Stimulated activated CD4-positive, alpha-beta T cell treated with anti-CD3 and anti-CD28 coated beads, Interleukin-15, amount 100 ng/mL, for 1 hour (primary cell): ENCODE data around the gene ELFN1.
"Not testable (repeated sequence)": the region's sequence is repeated elsewhere in the genome, so short reads cannot be mapped to it uniquely, and the experiment has no call there.

ENCODE experiments used
- DNase-seq, 2 donors: peaks; one replicate each; pipeline ENCODE4 v3.0.0-alpha.2; 2020; ENCODE audit warnings: low read depth in 1 of 2, low spot score in 1 of 2

Gene ELFN1

DNA sequence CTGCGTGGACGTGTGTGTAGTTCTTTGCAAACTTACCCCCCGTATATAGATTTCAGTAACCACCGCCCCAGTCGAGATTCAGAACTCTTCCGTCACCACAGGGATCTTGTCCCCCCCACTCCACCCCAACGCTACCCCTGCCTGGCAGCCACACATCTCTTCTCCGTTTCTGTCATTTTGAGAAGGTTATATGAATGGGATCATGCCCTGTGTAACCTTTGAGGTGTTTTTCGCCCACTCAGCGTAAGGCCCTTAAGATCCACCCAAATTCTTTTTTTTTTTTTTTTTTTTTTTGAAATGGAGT, 83.4 kb downstream of the ELFN1 start:
- DNase-seq, result no peak

DNA sequence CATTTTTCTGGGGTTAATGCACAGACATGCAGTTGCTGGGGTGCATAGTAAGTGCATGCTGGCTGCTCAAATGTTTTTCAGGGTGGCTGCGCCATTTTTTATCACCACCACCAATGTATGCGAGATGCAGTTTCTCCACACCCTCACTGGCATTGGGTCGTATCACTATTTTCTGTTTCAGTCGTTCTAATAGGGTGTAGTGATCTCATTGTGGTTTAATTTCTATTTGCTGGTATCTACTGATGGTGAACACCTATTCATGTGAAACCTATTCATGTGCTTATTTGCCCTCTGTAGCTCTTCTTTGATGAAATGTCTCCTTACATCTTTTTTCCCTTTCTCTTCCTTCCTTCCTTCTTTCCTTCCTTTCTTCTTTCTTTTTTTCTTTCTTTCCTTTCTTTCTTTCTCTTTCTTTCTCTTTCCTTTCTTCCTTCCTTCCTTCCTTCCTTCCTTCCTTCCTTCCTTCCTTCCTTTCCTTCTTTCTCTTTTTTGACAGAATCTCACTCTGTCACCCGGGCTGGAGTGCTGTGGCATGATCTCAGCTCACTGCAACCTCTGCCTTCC, 84.3 kb downstream of the ELFN1 start:
- DNase-seq, result no peak

DNA sequence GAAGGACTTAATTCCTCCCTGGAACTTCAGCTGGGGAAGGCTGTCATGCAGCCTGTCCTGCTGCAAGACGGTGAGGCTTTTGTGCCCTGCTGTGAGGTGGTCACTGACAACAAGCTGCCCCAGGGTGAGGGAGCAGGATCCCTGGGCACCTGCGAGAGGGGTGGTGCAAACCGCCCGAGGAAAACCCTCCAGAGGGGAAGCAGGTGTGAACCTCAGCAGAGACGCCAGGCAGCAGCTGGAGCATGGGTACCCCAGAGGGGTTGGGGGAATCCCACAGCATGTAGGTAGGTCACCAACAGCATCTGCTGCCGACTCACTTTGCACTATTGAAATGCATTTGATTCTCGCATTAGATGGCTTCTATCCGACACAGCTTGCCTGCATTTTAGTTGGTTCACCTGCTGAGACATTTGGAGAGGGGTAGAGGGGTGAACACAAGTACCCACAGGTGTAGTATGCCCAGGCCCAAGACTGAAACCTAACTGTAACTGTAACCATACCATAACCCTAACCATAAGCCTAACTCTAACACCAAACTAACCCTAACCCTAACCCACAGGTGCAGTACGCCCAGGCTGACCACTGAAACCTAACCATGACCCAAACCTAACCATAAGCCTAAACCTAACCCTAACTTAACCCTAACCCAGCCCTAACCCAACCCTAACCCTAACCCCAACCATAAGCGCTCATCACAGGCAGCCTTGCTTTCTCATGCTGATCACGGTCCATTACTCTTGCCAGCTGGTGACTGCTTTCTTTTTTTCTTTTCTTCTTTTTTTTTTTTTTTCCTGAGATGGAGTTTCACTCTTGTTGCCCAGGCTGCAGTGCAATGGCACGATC, 85.9 kb downstream of the ELFN1 start:
- no peak for DNase-seq

DNA sequence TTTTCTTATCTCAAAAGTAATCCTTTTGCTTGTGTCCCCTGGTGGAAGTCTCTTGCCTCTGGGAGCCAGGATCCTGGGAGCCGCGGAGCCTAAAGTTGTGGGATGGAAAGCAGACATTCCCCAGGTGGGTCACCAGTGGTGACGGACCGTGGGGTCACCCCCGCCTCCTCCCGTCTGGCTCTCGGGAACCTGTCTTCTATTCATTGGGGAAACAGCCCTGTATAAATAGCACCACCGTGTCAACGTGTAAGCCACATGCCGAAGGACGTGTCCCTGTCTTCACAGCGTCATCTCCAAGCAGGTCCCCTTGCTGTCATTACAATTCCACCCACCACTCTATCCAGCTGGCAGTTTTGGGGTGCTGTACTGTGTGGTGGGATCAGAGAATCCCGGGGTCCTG, 87.5 kb downstream of the ELFN1 start:
- DNase-seq, result no peak

DNA sequence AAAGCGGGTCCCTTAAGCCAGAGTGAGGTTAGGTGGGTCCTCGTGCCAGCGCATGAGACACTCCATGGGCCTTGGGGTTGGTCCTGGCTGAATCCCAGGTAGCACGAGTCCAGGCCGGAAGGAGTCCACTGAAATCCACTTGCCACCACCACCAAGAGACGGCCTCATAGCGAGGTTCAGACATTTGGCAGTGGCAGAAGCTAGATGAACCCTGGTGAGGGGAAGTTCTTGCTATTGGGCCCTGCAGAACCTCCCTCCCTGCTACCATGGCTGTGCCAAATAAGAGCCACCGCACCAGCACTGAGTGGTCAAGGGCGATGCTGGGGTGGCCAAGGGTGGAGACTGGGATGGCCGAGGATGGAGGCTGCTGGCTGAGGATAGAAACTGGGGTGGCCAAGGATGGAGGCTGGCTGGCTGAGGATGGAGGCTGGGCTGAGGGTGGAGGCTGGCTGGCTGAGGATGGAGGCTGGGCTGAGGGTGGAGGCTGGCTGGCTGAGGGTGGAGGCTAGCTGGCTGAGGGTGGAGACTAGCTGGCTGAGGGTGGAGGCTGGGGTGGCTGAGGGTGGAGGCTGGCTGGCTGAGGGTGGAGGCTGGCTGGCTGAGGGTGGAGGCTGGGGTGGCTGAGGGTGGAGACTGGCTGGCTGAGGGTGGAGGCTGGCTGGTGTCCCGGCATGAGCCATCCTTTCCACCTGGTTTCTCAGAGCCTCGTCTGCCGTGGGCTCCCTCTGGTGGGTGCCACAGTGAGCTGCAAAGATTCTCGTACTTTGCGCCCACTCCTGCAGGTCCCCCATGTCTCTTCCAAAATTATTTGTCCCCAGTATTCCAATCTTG, 88.2 kb downstream of the ELFN1 start:
- DNase-seq, result no peak

DNA sequence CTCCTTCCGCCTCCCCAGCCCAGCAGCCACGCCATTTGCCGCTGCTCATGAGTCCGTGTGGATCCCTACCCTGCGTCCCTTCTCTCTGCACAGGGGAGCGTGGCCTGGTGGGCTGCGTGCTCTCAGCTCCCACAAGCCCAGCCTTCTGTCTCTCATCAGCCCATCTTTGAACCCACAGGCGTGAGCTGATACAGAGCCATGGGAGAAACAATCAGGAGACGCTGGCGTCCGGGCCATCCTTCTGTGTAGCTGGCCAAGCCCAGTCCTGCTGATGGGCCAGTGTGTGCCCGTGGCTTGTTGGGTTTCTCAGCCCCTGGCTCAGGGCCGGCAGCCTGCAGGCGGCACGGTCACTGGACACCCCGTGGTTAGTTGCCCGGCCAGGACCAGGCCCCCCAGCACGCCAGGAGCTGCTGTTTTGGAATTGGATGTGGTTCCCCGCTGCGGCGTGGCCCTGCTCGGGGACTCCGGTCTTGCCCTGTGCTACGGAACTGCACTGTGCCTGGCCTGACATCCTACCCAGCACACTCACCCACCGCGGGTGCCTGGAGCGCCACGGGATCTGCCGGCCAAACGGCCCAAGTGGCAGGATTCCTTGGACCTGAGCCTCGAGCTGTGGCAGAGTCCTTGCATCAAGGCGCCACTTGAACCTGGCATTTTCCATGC, 88.9 kb downstream of the ELFN1 start:
- no peak for DNase-seq

DNA sequence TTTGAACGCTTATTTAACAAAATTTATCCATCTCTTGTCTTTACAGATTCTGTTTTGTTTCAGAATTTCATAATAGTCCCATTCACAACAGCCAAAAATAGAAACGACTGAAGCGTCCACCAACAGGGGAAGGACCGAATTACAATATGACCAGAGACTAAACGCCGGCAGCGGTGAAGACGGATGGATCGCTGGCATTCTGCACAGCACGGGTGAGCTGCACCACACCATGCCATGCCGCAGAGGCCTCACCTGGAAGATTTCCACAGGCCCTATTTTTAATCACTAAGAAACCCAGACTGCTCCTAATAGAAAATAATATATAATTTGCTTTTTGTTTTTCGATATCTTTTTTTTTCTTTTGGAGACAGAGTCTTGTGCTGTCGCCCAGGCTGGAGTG, 91.0 kb downstream of the ELFN1 start:
- DNase-seq, result no peak

DNA sequence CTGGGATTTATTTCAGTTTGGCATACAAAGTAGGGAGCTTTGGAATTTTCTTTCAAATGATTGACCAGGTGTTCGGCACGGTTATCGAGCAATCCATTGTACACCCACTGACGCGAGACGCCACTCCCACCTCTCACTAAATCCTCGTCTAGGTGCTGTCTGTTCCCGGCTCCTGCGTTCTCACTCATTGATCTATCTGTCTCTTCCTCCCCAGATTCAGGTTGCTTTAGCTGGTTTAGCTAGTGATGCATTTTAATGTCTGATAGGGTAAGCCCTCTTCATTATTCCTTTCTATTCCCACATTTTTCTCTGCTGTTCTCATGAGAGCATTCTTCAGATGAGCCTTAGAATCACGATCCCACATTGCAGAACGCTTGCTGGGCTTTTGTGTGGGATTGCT, 91.7 kb downstream of the ELFN1 start:
- DNase-seq, result no peak

DNA sequence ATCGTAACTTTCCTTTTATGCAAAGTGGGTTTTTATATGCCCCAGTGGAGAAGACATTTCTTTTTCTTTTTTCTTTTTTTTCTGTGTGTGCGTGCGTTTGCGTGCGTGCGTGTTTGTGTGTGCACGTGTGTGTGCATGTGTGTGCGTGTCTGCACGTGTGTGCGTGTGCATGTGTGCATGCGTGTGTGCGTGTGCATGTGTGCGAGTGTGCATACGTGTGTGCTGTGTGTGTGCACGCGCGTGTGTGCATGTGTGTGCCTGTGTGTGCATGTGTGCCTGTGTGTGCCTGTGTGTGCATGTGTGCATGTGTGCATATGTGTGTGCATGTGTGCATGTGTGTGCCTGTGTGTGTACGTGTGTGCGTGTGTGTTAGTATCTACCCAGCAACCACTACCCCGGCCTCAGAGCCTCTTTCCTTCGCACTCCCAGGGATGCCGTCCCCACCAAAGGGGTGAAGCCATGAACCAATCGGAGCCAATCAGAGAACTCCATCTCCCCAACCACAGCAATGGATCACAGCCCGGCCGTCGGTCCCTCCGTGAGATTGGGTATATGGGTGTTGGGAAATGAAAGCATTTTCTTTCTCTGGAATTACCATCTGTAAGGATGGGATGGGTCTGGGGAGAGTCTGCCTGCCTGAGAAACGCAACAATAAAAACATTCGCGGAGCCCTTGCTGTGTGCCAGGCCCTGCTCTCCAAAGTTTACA, 92.3 kb downstream of the ELFN1 start:
- DNase-seq, result no peak

DNA sequence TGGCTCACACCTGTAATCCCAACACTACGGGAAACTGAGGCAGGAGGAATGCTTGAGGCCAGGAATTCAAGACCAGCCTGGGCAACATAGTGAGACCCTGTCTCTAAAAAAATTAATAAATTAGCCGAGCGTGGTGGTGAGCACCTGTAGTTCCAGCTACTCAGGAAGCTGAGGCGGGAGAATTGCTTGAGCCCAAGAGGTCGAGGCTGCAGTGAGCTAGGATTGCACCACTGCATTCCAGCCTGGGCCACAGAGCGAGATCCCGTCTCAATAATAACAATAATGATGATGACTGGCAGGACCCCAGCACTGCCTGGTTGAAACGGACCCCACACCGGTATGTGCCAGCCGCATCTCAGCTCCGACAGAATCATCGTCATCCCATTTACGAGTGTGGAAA, 93.0 kb downstream of the ELFN1 start:
- DNase-seq, result no peak

DNA sequence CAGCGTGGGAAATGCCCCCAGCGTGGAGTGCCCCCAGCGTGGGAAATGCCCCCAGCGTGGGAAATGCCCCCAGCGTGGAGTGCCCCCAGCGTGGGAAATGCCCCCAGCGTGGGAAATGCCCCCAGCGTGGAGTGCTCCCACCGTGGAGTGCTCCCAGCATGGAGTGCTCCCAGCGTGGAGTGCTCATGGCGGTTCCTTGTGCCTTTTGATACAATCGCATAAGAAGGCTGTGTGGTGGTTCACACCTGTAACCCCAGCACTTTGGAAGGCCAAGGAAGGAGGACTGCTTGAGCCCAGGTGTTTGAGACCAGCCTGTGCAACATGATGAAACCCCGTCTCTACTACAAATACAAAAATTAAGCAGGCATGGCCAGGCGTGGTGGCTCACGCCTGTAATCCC, 93.8 kb downstream of the ELFN1 start:
- DNase-seq, result not testable (repeated sequence)

DNA sequence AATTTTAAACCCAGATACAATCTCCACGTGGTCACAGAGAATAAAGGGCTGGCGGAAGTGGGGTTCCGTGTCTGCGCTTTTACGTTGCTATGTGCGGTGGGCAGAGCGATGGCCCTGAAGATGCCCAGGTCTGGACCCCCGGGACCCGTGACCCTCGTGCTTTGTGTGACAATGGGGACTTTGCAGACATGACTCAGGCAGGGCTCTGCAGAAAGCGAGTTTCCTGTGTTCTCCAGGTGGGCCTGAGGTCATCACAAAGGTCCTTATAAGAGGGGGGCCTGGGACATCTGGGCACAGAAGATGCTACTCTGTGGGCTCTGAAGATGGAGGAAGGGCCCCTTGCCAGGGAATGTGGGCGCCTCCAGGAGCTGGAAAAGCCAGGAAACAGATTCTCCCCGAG, 95.3 kb downstream of the ELFN1 start:
- DNase-seq, result no peak

DNA sequence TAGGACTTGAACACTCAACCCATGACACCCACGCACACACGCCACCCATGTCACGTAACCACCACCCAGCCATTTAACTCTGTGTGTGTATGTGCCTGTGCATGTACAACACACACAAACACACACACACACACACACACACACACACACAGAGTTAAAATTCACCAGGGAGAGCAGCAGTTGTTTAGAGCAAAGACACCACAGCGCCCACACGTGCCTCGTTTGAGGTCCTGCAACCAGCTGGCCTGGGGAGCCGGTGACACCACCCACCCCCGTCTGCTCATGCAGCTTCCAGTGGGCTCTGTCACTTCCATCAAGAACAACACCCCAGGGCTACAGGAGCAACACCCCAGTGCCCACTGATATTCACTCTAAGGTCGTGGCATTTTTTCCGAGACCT, 97.4 kb downstream of the ELFN1 start:
- DNase-seq, result no peak

DNA sequence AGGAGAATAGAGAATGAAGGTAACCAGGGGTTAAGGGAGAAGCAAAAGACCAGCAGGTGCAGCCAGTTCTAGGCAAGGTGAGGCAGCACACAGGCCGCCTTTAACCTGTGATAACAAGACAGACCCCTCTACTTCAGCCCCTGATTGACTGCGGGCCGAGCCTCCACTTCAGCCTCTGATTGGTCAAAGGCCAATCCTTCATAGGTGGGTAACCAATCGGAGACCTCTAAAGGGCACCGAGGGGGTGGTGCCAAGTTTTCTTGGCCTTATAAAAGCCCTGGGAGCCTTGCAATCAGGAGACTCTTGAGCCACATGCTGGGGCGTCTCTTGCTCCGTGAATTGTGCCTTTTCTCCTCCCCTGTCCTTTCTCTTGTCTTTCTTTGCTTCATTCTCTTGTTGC, 98.8 kb downstream of the ELFN1 start:
- DNase-seq, result no peak

DNA sequence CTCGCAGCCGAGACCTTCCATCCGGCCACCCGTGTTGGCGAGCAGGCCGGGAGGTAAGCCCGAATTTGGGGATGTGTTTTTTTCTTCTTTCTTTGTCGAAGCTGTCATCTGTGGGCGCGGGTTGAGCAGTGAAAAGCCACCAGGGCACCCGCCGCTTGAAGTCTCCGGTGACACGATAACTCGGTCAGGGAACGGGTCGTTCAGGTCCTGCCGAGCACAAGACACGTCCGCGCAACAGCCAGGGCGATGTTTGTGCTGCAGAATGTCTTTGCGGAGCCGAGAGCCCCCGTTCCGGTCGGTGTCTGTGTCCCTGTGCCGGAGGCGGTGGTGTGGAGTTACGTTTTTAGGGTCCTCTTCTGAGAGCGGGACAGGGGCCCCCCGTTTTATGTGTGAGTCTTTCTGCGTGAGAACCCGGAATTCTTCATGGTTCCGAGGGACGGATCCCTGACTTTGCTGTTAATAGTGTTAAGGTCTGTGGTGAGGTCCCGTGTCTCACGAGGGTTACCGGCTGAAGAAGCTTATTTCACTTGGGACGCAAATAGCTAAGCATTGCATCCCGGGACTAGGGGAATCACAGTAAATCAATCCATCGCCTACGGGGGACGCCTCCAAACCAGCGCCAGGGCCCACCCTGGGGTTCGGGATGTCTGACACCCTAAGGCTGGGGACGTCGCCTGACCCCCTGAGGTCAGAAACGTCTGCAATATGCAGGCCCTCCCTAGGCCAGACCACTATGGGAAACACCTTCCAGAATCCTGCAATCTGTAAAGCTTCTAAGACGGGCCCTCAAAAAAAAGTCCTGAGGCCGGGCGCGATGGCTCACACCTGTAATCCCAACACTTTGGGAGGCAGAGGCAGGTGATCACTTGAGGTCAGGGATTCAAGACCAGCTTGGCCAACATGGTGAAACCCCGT, 99.5 kb downstream of the ELFN1 start:
- no peak for DNase-seq

DNA sequence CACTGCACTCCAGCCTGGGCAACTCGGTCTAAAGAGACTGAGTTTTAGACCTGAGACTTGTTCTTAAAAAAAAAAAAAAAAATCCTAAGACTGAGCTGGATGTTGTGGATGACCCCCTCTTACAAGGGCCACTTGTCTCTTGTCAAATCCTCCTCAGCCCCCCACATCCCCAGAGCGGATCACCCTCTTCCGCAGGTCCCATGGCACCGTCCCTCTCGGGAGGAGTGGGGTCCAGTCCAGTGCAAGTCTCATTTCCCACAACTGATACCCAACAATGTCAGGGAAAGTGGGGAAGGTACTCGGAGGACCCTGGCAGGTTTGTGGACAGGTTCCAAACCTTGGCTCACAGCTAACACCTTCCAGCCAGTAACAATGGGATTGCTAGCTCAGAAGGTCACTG, 100.3 kb downstream of the ELFN1 start:
- DNase-seq, result no peak

DNA sequence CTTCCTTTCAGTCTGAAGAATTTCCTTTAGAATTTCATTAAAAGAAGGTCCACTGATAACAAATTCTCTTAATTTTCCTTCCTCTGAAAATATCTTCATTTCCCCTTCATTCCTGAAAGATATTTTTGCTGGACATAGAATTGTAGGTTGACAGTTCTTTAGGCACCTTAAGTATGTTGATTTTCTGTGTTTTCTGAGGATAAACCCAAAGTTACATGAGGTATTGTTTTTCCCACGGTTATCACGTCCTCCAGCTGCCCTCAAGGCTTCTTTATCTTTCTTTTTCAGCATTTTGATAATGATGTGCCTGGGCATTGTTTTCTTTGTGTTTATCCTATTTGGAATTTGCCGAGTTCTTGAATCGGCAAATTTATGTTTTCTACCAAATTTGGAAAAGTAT, 105.3 kb downstream of the ELFN1 start:
- no peak for DNase-seq

DNA sequence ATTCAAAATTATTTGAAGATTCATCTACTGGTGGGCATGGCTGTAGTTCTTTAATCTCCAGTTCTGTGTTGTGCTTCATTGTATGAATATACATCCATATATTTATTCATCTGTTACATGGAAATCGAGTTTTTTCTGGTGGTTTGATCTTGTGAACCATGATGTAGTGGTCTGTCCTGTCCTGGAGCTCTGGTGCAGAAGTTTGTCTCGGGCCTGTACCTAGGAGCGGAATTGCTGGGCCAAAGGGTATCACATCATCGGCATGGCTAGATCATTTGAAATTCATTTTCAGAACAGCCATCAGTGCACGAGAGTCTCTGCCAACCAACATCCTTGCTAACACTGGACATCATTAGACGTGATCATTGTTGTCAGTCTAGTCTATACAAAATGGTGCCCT, 107.0 kb downstream of the ELFN1 start:
- DNase-seq, result no peak

DNA sequence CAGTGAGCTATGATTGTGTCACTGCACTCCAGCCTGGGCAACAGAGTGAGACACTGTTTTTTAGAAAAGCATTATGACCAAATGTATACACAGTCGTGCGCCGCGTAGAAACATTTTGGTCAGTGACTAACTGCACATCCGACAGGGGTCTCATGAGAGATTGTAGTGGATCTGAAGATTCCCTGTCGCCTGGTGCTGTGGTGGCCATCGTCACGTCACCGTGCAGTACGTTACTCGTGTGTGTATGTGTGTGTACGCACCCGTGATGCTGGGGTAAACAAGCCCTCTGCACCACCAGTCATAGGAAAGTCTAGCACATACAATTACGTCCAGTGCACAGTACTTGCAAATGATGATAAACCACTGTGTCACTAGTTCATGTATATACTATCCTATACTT, 109.4 kb downstream of the ELFN1 start:
- DNase-seq, result no peak

DNA sequence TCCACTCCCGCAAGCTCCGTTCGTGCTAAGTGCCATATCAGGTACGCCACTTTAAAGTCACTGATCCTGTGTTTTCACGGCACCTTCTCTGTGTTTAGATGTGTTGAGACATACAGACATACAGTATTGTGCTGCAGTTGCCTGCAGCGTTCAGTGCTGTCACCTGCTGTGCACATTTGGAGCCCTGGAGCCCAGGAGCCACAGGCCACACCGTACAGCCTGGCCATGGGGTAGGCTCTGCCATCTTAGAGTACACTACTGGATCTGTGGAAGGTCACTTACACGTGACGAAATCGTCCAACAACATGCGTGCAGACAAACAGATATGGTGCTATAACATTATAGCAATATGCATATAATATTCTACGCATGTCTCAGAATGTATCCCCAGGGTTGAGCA, 111.3 kb downstream of the ELFN1 start:
- DNase-seq, result no peak
